ENCODE data around the gene HOXD8.

GRCh38 chr2:176095421-176095820 lies 34.1 kb upstream of the HOXD8 start:
- TF ChIP-seq CTCF (IDR thresholded peaks at IDR 0.05) (no peak), POLR2A (IDR thresholded peaks at IDR 0.05) (no peak), POLR2AphosphoS5 (IDR thresholded peaks at IDR 0.05) (no peak), EP300 (IDR thresholded peaks at IDR 0.05) (no peak)

All from suprapubic skin (tissue), 4 donors.